ENCODE measurements around the gene AXIN1.
"Not testable (repeated sequence)": the region's sequence is repeated elsewhere in the genome, so short reads cannot be mapped to it uniquely, and the experiment has no call there.

AXIN1 gene

DNA sequence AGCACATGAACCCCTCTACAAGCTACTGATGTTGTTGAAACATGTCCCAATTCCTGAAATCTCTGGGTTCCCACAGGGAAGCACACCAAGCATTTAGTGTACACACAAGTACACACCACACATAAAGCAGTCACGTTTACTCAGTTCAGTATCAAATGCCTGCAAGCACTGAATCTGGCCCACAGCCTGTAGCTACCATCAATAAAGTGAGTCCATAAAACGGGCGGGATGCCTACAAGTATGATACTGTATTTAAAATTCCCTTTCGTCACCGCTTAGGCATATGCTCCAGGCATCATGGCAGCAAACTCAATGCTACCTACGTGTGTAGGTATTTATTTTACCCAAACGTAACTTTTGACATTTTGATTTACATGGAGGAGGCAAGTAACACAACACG is 2.3 kb downstream of the AXIN1 start:
- DNase-seq (ENCODE audit: low read depth in 2 of 2) = no peak
- TF ChIP-seq, protein P1, sequence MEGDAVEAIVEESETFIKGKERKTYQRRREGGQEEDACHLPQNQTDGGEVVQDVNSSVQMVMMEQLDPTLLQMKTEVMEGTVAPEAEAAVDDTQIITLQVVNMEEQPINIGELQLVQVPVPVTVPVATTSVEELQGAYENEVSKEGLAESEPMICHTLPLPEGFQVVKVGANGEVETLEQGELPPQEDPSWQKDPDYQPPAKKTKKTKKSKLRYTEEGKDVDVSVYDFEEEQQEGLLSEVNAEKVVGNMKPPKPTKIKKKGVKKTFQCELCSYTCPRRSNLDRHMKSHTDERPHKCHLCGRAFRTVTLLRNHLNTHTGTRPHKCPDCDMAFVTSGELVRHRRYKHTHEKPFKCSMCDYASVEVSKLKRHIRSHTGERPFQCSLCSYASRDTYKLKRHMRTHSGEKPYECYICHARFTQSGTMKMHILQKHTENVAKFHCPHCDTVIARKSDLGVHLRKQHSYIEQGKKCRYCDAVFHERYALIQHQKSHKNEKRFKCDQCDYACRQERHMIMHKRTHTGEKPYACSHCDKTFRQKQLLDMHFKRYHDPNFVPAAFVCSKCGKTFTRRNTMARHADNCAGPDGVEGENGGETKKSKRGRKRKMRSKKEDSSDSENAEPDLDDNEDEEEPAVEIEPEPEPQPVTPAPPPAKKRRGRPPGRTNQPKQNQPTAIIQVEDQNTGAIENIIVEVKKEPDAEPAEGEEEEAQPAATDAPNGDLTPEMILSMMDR (IDR thresholded peaks at IDR 0.05; ENCODE audit: low read depth, low read length) = no peak
- no peak overlapping the region for H3K4me3 ChIP-seq (replicated peaks in 1 of 2; ENCODE audit: low read depth in 2 of 2, low read length in 2 of 2)

DNA sequence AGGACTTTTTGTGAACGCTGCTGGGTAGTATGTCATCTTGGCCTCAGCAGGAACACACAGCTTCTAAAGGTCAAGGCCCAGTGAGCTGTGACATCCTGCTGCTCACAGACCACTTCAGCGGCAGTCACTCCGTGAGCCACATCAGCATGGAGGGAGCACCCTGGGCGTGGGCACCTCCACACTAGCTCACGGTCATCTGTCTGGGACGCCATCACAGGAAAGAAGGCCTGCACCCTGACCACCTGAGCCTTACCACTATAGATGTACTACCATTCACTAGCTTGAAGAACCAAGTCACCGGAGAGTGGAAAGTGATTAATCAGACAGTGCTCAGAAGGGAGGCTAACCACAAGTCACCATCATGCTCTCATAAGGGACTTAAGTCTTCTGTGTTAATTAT is 3.3 kb downstream of the AXIN1 start:
- no peak for DNase-seq (ENCODE audit: low read depth in 2 of 2)
- TF ChIP-seq, protein P1 (IDR thresholded peaks at IDR 0.05; ENCODE audit: low read depth, low read length) = no peak
- no peak overlapping the region for H3K4me3 ChIP-seq (replicated peaks in 1 of 2; ENCODE audit: low read depth in 2 of 2, low read length in 2 of 2)

DNA sequence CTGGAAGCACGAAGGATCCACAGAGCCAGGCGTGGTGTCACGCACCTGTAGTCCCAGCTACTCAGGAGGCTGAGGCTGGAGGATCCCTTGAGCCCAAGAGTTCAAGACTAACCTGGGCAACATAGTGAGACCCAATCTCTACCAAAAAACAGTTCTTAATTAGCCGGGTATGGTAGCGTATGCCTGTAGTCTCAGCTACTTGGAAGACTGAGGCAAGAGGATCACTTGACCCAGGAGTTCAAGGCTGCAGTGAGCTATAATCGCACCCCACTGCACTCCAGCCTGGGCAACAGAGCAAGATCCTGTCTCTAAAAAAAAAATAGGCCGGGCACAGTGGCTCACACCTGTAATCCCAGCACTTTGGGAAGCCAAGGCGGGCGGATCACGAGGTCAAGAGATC is 4.0 kb downstream of the AXIN1 start:
- not testable (repeated sequence) for DNase-seq (ENCODE audit: low read depth in 2 of 2); H3K4me3 ChIP-seq (replicated peaks in 1 of 2; ENCODE audit: low read depth in 2 of 2, low read length in 2 of 2)

DNA sequence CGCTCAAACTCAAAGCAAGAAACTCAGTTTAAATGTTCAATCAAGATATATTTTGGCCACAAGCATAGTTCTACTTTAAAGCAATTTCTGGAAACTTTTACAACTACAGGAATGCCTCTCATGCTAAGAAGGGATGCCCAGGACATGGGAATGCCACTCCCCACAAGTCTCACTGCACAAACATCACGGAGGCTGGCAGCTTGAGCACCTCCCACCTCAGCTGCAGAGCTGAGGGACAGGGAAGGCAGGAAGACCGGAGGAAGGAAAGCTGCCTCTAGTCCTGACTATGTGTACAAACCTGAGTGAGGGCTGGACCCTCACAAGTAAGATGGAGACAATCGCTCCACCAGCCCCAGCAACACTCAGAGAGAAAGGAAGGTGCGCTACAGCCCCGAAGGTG is 5.3 kb downstream of the AXIN1 start:
- H3K4me3 ChIP-seq (replicated peaks in 1 of 2; ENCODE audit: low read depth in 2 of 2, low read length in 2 of 2) = no peak overlapping the region
- no peak for DNase-seq (ENCODE audit: low read depth in 2 of 2)
- TF ChIP-seq, protein P1 (IDR thresholded peaks at IDR 0.05; ENCODE audit: low read depth, low read length) = no peak

DNA sequence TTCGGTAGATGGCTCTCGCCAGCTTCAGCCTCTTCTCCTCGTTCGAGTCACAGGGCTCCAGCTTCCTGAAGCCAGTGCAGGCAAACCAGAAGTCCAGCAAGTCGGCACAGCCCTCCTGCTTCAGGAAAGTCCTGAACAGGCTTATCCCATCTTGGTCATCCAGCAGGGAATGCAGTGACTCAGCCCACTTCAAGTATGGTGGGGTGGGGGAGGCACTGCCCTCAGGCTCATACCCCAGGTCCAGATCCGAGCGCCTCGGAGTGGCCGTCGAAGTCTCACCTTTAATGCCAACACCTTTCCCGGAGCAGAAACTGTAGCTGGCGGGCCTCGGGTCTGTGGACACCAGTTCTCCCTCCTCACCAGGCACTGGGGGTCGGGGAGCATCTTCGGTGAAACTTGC is 5.9 kb downstream of the AXIN1 start:
- H3K4me3 ChIP-seq (replicated peaks in 1 of 2; ENCODE audit: low read depth in 2 of 2, low read length in 2 of 2) = no peak overlapping the region
- TF ChIP-seq, protein P1 (IDR thresholded peaks at IDR 0.05; ENCODE audit: low read depth, low read length) = no peak
- DNase-seq (ENCODE audit: low read depth in 2 of 2) = peak in 1 of 2 donors; percentile 8

DNA sequence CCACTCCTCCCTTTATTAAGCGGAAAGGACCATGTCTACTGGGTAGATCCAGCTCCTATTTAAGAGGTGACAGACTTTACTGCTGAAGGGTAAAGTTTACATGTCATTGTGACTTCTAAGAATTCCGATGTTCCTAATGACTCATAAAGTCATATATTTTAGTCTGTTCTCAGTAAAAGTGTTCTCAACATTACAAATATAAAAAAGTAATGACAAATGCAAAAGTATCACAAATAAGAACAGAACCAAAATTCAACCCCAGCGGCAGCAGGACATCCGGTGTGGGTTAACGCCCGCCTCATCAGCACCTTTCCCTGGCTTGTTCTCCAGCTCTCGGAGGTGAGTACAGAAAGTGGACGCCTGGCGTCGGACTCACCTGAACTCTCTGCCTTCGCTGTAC is 6.8 kb downstream of the AXIN1 start:
- DNase-seq (ENCODE audit: low read depth in 2 of 2) = no peak
- TF ChIP-seq, protein P1 (IDR thresholded peaks at IDR 0.05; ENCODE audit: low read depth, low read length) = no peak
- H3K4me3 ChIP-seq (replicated peaks in 1 of 2; ENCODE audit: low read depth in 2 of 2, low read length in 2 of 2) = no peak overlapping the region

DNA sequence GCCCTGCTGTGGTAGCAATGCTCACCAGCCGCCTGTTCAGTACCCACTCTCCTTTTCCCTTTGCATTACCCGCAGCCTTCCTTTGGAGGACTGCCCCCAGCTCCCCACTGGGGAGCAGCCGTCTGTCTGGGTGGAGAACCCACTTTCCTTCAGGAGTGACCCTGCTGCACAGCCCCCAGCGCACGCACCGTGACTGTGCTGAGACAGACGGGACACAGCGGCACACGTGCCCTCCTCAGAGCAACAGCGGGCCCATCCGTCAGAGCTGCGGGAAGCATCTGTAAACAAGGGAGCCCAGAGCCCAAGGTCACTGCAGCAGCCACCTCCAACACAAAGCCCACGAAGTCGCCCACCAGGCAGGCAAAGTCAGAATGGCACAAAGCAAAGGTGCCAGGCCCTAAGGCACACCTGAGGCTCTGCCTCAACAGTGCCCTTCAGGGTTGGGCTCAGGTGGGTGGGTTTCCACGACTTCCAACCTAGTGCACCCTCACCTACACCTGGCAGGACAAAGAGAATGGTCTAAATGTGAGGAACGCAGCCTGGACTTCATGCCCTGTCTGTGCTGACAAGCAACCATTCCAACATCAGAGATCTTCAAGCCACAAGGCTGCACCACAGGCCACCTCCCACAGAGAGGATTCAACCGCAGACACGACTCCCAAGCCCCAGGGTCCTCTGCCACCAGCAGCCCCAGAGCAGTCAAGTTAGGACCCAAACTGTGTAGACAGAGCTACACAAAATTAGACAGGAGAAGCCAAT is 9.9 kb downstream of the AXIN1 start:
- no peak for DNase-seq (ENCODE audit: low read depth in 2 of 2)
- TF ChIP-seq, protein P1 (IDR thresholded peaks at IDR 0.05; ENCODE audit: low read depth, low read length) = no peak
- H3K4me3 ChIP-seq (replicated peaks in 1 of 2; ENCODE audit: low read depth in 2 of 2, low read length in 2 of 2) = no peak overlapping the region

DNA sequence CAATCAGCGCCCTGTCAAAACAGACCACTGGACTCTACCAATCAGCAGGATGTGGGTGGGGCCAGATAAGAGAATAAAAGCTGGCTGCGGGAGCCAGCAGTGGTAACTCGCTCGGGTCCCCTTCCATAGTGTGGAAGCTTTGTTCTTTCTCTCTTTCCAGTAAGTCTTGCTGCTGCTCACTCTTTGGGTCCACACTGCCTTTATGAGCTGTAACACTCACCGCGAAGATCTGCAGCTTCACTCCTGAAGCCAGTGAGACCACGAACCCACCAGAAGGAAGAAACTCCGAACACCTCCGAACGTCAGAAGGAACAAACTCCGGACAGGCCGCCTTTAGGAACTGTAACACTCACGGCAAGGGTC is 10.6 kb downstream of the AXIN1 start:
- not testable (repeated sequence) for H3K4me3 ChIP-seq (replicated peaks in 1 of 2; ENCODE audit: low read depth in 2 of 2, low read length in 2 of 2); DNase-seq (ENCODE audit: low read depth in 2 of 2)

DNA sequence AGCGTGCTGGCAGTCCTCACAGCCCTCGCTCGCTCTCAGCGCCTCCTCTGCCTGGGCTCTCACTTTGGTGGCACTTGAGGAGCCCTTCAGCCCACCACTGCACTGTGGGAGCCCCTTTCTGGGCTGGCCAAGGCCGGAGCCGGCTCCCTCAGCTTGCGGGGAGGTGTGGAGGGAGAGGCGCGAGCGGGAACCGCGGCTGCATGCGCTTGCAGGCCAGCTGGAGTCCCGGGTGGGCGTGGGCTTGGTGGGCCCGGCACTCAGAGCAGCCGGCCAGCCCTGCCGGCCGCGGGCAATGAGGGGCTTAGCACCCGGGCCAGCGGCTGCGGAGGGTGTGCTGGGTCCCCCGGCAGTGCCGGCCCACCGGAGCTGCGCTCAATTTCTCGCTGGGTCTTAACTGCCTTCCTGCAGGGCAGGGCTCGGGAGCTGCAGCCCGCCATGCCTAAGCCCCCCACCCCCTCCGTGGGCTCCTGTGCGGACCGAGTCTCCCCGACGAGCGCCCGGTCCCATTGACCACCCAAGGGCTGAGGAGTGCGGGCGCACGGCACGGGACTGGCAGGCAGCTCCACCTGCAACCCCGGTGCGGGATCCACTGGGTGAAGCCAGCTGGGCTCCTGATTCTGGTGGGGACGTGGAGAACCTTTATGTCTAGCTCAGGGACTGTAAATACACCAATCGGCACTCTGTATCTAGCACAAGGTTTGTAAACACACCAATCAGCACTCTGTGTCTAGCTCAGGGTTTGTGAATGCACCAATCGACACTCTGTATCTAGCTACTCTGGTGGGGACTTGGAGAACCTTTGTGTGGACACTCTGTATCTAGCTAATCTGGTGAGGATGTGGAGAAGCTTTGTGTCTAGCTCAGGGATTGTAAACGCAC is 11.2 kb downstream of the AXIN1 start:
- H3K4me3 ChIP-seq (replicated peaks in 1 of 2; ENCODE audit: low read depth in 2 of 2, low read length in 2 of 2); DNase-seq (ENCODE audit: low read depth in 2 of 2): not testable (repeated sequence)
